Activated T-cell treated with anti-CD3 and anti-CD28 coated beads for 1 hour (primary cell): ENCODE data around the gene RANBP17.
"Not testable (repeated sequence)": the region's sequence is repeated elsewhere in the genome, so short reads cannot be mapped to it uniquely, and the experiment has no call there.

Source experiments
- DNase-seq: peaks from one replicate; pipeline ENCODE4 v3.0.0-alpha.2; 2020; ENCODE audit warnings: low read depth

The RANBP17 gene

GRCh38 chr5:170867825-170868224, 6.0 kb downstream of the RANBP17 start:
- no peak for DNase-seq

GRCh38 chr5:170870390-170870789, 8.6 kb downstream of the RANBP17 start:
- not testable (repeated sequence) for DNase-seq

- DNase-seq = no peak
These were observed 12.2 kb downstream of the RANBP17 start for GRCh38 chr5:170874017-170874416.

- DNase-seq = no peak
These were observed 14.0 kb downstream of the RANBP17 start for GRCh38 chr5:170875811-170876210.

DNA sequence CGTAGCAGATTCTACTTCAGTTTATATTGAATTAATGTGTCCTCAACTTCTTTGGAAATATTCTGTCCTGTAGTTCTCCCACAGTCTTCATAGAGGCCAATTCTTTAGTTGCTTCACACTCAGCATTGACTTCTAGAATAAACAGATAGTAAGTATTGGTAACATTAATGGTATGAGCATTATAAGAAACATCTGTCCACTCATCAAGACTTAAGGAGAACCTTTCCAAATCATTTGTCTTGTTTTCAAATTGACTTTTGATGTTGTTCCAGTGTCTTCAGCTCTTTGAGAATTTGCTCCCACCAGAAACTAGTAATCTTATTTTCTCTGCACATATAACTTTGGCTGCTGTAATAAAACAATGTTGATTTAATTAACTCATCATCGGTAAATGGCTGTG, 18.3 kb downstream of the RANBP17 start:
- DNase-seq = no peak

GRCh38 chr5:170882345-170882744, 20.5 kb downstream of the RANBP17 start:
- no peak for DNase-seq

DNA sequence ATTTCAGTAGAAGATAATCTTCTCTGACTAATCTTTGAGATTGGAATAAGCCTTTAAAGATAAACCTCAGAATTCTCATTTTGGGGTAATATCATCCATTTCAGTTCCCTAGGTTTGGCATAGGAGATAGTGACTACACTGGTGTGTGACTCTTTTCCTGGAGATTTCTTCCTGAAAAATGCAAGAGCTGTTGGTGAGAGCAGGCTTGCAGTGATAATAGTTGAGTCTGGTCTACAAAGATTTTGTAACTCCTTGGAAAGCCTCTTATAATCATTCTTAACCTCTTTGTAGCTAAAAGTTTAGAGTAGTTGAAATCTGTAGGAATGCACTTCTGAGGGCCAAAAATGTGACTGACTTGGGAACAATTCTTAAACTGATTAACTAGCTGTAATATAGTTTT, 23.4 kb downstream of the RANBP17 start:
- no peak for DNase-seq

GRCh38 chr5:170885809-170886208, 24.0 kb downstream of the RANBP17 start:
- no peak for DNase-seq

- no peak for DNase-seq
These were observed 24.5 kb downstream of the RANBP17 start for GRCh38 chr5:170886210-170886894.

GRCh38 chr5:170892196-170892595, 30.4 kb downstream of the RANBP17 start:
- no peak for DNase-seq

DNA sequence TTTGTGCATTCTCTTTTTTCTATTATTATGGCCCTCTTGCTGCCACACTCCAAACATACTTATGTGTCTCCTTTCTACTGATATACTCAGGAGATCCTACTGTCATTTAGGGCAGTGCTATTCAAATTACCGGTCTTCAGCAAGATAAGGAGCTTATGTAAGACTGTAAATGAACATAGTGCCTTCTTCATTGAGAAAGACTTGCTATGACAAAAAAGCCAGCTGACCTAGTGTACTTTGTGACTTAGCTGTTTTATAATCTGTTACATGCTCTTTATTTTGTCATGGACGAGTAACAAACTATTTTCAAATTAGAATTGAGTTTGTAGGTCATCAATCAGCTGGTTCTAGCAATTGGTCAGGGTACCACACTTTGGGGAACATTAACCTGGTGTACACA, 32.8 kb downstream of the RANBP17 start:
- DNase-seq = no peak

DNA sequence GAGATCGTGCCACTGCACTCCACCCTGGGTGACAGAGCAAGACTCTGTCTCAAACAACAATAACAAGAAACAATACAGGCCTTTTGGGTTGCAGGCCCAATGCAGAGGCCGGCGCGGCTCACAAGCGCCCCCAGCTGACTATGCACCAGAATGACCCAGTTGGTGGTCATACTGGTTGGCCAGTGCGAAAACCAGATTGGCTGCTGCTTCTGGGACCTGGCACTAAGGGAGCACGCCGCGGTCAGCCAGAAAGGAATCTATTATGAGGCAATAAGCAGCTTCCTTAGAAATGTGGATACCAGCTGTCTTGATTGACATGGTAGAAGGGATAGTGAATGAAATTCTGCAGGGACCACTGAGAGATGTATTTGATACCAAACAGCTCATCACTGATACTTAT, 35.0 kb downstream of the RANBP17 start:
- no peak for DNase-seq

- no peak for DNase-seq
These were observed 41.3 kb downstream of the RANBP17 start for GRCh38 chr5:170903075-170903474.

DNA sequence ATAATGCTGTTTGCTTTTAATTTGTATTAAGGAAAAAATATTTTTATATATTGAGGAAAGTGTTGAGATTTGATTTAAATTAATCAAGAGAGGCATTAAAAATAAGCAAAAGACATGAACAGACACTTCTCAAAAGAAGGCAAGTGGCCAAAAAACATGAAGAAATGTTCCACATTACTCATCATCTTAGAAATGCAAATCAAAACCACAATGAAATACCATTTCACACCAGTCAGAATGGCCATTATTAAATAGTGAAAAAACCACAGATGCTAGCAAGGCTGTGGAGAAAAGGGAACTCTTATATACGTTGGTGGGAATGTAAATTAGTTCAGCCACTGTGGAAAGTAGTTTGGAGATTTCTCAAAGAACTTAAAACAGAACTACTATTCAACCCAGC, 45.9 kb downstream of the RANBP17 start:
- DNase-seq = no peak

DNA sequence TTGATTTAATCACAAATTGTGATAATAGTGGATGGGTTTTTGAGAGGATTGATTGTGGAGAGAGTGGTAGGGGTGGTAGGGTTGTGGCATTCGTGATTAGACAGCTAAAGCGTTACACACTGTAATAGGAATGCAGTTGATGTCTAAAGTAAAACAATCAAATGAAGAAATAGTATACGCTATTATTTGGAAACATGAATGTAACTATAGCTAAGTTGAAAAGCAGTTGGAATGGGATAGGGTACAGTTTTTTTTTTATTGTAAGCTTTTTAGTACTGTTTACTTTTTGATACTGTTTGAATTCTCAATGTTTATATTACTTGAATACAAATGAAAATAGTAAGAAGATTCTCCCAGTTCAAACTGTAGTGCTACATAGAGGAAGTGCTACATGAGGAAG, 51.8 kb downstream of the RANBP17 start:
- no peak for DNase-seq

DNA sequence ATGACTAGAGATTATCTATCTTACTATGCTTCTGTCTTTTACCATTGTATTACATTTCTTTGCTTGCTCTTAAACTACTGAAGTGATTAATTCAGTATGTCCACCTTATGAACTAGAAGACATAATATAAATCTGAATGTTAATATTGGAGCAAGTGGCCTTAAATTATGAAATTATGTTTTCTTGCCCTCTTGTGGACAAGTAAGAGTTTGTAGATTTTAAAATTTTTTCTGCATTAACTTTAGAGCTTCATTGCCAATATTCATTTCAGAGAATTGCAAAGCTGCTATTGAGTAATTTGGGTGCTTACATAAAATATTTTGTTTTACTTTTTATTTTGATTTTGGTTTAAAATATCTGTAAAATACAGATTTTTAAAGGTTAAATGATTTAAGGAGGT, 55.3 kb downstream of the RANBP17 start:
- no peak for DNase-seq

DNA sequence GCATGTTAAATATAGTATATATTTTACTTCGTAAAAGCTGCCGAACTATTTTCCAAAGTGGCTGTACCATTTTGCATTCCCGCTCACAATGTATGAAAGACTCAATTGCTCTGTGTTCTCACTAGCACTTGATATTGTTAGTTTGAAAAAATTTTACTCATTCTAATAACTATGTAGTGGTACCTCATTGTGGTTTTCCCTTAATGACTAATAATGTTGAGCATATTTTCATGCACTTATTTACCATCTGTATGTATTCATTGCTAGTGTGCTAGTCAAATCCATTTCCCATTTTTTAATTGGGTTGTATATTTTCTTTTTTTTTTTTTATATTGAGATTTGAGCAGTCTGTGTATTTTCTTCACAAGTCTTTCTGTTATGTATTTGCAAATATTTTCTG, 58.4 kb downstream of the RANBP17 start:
- no peak for DNase-seq

- not testable (repeated sequence) for DNase-seq
These were observed 60.5 kb downstream of the RANBP17 start for GRCh38 chr5:170922331-170922730.

DNA sequence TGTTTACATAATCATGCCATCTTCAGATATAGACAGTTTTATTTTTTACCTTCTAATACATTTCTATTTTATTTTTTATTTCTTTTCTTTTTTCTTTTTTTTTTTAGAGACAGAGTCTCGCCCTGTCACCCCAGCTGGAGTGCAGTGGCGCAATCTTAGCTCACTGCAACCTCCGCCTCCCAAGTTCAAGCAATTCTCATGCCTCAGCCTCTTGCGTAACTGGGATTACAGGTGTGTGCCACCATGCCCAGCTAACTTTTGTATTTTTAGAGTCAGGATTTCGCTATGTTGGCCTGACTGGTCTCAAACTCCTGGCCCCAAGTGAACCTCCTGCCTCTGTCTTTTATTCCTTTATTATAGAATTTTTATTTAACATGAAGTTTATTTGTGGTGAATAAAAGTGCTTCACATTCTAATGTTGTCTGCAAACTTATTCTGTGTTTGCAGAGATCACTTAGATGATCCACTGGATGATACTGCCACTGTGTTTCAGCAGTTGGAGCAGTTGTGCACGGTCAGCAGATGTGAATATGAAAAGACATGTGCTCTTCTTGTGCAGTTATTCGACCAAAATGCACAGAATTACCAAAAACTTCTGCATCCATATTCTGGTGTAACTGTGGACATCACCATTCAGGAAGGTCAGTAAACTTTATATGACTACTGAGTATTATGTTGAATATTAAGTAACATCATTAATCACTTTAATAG, 62.2 kb downstream of the RANBP17 start:
- no peak for DNase-seq

DNA sequence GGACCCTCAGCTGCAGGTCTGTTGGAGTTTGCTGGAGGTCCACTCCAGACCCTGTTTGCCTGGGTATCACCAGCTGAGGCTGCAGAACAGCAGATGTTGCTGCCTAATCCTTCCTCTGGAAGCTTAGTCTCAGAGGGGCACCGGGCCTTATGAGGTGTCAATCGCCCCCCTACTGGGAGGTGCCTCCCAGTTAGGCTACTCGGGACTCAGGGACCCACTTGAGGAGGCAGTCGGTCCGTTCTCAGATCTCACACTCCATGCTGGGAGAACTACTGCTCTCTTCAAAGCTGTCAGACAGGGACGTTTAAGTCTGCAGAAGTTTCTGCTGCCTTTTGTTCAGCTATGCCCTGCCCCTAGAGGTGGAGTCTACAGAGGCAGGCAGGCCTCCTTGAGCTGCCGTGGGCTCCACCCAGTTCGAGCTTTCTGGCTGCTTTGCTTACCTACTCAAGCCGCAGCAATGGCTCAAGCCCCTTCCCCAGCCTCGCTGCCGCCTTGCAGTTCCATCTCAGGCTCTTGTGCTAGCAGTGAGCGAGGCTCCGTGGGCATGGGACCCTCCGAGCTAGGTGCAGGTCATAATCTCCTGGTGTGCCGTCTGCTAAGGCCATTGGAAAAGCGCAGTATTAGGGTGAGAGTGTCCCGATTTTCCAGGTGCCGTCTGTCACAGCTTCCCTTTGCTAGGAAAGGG, 73.9 kb downstream of the RANBP17 start:
- not testable (repeated sequence) for DNase-seq

DNA sequence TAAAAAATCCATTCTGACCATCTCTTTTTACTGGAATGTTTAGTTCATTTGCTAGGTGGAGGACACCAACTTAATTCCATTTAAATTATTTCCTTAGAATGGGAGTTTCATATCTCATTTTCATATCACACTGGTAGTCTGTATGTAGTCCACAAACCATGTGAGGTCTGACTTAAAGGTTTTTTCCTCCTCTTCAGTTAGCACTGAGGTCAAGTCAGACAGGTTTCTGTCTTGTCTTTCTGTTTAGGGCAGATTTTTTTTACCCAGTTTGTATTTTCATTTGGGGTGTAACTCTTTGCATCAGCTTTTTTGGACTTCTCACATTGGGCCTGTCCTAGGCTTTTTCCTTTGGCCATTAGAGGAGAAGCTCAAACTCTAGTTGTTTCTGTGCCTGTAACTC, 75.3 kb downstream of the RANBP17 start:
- no peak for DNase-seq

GRCh38 chr5:170937914-170938313, 76.1 kb downstream of the RANBP17 start:
- no peak for DNase-seq

GRCh38 chr5:170939178-170939577, 77.4 kb downstream of the RANBP17 start:
- no peak for DNase-seq
